ENCODE data around the gene CENPVL3.

The CENPVL3 gene

DNA sequence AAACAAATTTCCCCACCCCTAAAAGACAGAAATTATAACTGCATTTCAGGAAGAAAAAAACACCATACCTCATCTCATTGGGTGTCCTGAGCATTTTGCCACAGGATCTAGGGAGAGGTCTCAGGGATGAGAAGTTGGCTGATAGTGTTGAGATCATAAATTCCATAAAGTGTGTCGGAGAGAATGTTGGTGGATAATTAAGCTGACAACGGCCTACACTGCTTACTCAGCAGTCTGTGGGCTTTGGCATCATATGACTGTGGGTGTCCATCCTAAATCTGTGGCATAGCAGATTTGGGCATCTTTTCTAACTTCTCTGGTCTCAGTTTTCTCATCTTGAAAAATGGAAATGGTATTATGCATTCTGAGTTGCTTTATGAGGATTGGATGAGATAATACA, 12.3 kb downstream of the CENPVL3 start:
- Histone ChIP-seq H3K4me2 (ENCODE audit: low read length) (no peak overlapping the region), H3K27ac (ENCODE audit: low read depth, low read length) (no peak overlapping the region), H4K20me1 (ENCODE audit: control insufficient read depth, insufficient read depth, low read depth, low read length) (no peaks in the 10 kb centered on the region), H3K27me3 (ENCODE audit: control insufficient read depth, low read length) (no peaks in the 10 kb centered on the region), H3K36me3 (ENCODE audit: control insufficient read depth, low read length) (no peaks in the 10 kb centered on the region), H3K4me3 (ENCODE audit: low read length) (no peak overlapping the region), H3K9me2 (replicated peaks; ENCODE audit: control insufficient read depth, low read length) (no peaks in the 10 kb centered on the region), H3K4me1 (ENCODE audit: control insufficient read depth, low read length) (no peaks in the 10 kb centered on the region), H3K79me2 (ENCODE audit: control insufficient read depth, low read length) (no peaks in the 10 kb centered on the region), H3K9me3 (ENCODE audit: control insufficient read depth, insufficient read depth, low read length) (no peaks in the 10 kb centered on the region), H3F3A (ENCODE audit: control insufficient read depth, insufficient read depth) (no peaks in the 10 kb centered on the region)
- TF ChIP-seq, protein P1, sequence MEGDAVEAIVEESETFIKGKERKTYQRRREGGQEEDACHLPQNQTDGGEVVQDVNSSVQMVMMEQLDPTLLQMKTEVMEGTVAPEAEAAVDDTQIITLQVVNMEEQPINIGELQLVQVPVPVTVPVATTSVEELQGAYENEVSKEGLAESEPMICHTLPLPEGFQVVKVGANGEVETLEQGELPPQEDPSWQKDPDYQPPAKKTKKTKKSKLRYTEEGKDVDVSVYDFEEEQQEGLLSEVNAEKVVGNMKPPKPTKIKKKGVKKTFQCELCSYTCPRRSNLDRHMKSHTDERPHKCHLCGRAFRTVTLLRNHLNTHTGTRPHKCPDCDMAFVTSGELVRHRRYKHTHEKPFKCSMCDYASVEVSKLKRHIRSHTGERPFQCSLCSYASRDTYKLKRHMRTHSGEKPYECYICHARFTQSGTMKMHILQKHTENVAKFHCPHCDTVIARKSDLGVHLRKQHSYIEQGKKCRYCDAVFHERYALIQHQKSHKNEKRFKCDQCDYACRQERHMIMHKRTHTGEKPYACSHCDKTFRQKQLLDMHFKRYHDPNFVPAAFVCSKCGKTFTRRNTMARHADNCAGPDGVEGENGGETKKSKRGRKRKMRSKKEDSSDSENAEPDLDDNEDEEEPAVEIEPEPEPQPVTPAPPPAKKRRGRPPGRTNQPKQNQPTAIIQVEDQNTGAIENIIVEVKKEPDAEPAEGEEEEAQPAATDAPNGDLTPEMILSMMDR (IDR thresholded peaks at IDR 0.05; ENCODE audit: low read depth, low read length, poor library complexity, severe bottlenecking), result no peak
- no peak for TF ChIP-seq EZH2phosphoT487 (IDR thresholded peaks at IDR 0.05; ENCODE audit: borderline replicate concordance, low read length)

DNA sequence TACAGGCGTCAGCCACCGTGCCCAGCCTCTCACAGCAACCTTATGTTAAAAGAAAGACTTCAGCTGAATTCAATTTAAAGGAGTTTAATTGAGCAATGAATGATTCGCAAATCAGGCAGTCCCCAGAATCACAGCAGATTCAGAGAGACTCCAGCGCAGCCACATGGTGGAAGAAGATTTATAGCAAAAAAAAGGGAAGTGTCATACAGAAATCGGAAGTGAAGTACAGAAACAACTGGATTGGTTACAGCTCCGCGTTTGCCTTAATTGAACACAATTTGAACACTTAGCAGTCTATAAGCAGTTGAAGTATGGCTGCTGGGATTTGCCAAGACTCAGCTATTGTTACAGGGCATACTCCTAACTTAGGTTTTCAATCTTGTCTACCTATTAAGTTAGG, 19.8 kb downstream of the CENPVL3 start:
- Histone ChIP-seq H3K27ac (ENCODE audit: low read depth, low read length) (no peak overlapping the region), H3K27me3 (ENCODE audit: control insufficient read depth, low read length) (no peaks in the 10 kb centered on the region), H3F3A (ENCODE audit: control insufficient read depth, insufficient read depth) (no peaks in the 10 kb centered on the region), H3K79me2 (ENCODE audit: control insufficient read depth, low read length) (no peaks in the 10 kb centered on the region), H3K36me3 (ENCODE audit: control insufficient read depth, low read length) (no peaks in the 10 kb centered on the region), H3K4me3 (ENCODE audit: low read length) (no peak overlapping the region), H4K20me1 (ENCODE audit: control insufficient read depth, insufficient read depth, low read depth, low read length) (no peaks in the 10 kb centered on the region), H3K4me1 (ENCODE audit: control insufficient read depth, low read length) (no peaks in the 10 kb centered on the region), H3K9me2 (replicated peaks; ENCODE audit: control insufficient read depth, low read length) (no peaks in the 10 kb centered on the region), H3K4me2 (ENCODE audit: low read length) (no peak overlapping the region), H3K9me3 (ENCODE audit: control insufficient read depth, insufficient read depth, low read length) (no peaks in the 10 kb centered on the region)
- no peak for TF ChIP-seq EZH2phosphoT487 (IDR thresholded peaks at IDR 0.05; ENCODE audit: borderline replicate concordance, low read length)
- TF ChIP-seq, protein P1 (IDR thresholded peaks at IDR 0.05; ENCODE audit: low read depth, low read length, poor library complexity, severe bottlenecking), result no peak

DNA sequence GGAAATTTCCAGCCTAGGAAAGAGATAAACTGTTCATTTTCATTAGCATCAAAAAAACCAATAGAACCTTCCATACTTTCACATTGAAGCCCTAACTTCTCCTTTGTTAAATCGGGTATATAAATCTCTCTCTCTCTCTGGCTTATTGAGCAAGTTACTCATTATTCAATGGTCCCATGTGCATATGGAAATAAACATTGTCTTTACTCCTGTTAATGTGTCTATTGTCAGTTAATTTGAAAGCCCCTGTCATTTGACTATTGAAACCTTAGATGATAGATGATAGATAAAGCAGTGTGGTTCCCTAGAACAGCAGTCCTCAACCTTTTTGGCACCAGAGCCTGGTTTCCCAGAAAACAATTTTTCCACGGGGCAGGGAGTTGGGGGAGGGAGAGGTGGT, 46.8 kb downstream of the CENPVL3 start:
- no peak overlapping the region for H3K4me2 ChIP-seq (ENCODE audit: low read length)
- H3K27me3 ChIP-seq (ENCODE audit: control insufficient read depth, low read length), result no peaks in the 10 kb centered on the region
- no peak overlapping the region for H3K4me3 ChIP-seq (ENCODE audit: low read length)

More for the DNA sequence above, 46.8 kb downstream of the CENPVL3 start:
- no peaks in the 10 kb centered on the region for H3K4me1 ChIP-seq (ENCODE audit: control insufficient read depth, low read length)
- no peaks in the 10 kb centered on the region for H3K36me3 ChIP-seq (ENCODE audit: control insufficient read depth, low read length)
- no peaks in the 10 kb centered on the region for H3K9me2 ChIP-seq (replicated peaks; ENCODE audit: control insufficient read depth, low read length)
- no peaks in the 10 kb centered on the region for H3K79me2 ChIP-seq (ENCODE audit: control insufficient read depth, low read length)
- no peaks in the 10 kb centered on the region for H3K9me3 ChIP-seq (ENCODE audit: control insufficient read depth, insufficient read depth, low read length)
- no peak for TF ChIP-seq EZH2phosphoT487 (IDR thresholded peaks at IDR 0.05; ENCODE audit: borderline replicate concordance, low read length)
- TF ChIP-seq, protein P1 (IDR thresholded peaks at IDR 0.05; ENCODE audit: low read depth, low read length, poor library complexity, severe bottlenecking), result no peak
- no peaks in the 10 kb centered on the region for H4K20me1 ChIP-seq (ENCODE audit: control insufficient read depth, insufficient read depth, low read depth, low read length)
- no peak overlapping the region for H3K27ac ChIP-seq (ENCODE audit: low read depth, low read length)
- no peaks in the 10 kb centered on the region for H3F3A ChIP-seq (ENCODE audit: control insufficient read depth, insufficient read depth)
